Mesenteric fat pad (tissue), 1 donor: ENCODE results near the gene FGFR3. TPM values are rescaled to one million over a fixed set of nuclear protein-coding genes. Genes with fewer than 3 reads are reported as not detected.

Experiments used
- total RNA-seq: library from RNA; stranded (reverse); fragmentation: NEBNext Ultra II Directional; extraction: Animal tissue kit (Norgen Biotek cat#: 25700); gene quantifications from one replicate; pipeline ENCODE4 v1.2.1, GENCODE V29; 2021
- donor health status: DM: yes; HTN: yes; CAD: no.

Gene FGFR3
- total RNA-seq, 1 donor from 2014 or later = 0.90 TPM

Other genes with a start within 250 kb of the FGFR3 start
- 2.9 TPM for gene FAM53A, start 109.0 kb upstream of the FGFR3 start, total RNA-seq
- gene SLBP, start 81.0 kb upstream of the FGFR3 start, total RNA-seq = 31.2 TPM
- 33.6 TPM for gene TMEM129, start 72.0 kb upstream of the FGFR3 start, total RNA-seq
- 10.2 TPM for gene TACC3, start 71.8 kb upstream of the FGFR3 start, total RNA-seq
- gene LETM1, start 62.9 kb downstream of the FGFR3 start, total RNA-seq = 75.1 TPM
- 43.7 TPM for gene NSD2, start 78.1 kb downstream of the FGFR3 start, total RNA-seq
- 15.5 TPM for gene NELFA, start 215.7 kb downstream of the FGFR3 start, total RNA-seq